Measurements from ENCODE around the gene TFDP1.
"Not testable (repeated sequence)": the region's sequence is repeated elsewhere in the genome, so short reads cannot be mapped to it uniquely, and the experiment has no call there.

DNA sequence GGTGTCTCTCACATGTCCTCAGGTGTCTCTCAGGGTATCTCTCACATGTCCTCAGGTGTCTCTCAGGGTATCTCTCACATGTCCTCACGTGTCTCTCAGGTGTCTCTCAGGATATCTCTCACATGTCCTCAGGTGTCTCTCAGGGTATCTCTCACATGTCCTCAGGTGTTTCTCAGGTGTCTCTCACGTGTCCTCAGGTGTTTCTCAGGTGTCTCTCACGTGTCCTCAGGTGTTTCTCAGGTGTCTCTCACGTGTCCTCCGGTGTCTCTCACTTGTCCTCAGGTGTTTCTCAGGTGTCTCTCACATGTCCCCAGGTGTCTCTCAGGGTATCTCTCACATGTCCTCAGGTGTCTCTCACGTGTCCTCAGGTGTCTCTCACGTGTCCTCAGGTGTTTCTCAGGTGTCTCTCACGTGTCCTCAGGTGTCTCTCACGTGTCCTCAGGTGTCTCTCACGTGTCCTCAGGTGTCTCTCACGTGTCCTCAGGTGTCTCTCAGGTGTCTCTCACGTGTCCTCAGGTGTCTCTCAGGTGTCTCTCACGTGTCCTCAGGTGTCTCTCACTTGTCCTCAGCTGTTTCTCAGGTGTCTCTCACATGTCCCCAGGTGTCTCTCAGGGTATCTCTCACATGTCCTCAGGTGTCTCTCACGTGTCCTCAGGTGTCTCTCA is 40.2 kb downstream of the TFDP1 start:
- not testable (repeated sequence) for TF ChIP-seq CTCF, EP300, POLR2A (IDR thresholded peaks at IDR 0.05)
